SK-N-SH treated with all-trans-retinoic acid at 6 μM for 48 hours (cell line): Measurements from ENCODE around the gene AFDN.

Source experiments
- ARNTL ChIP-seq: fragments of 450-650 bp; formaldehyde crosslinking; IDR thresholded peaks from 2 replicates; pipeline ENCODE4 v1.5.0; 2020; ENCODE audit warnings: low read depth, mild to moderate bottlenecking, moderate library complexity, borderline replicate concordance
- BACH2 ChIP-seq: fragments of 250-450 bp; sonication (Bioruptor Pico); IDR thresholded peaks from 2 replicates; pipeline ENCODE4 v1.9.0; 2021; ENCODE audit warnings: mild to moderate bottlenecking, borderline replicate concordance
- ISL1 ChIP-seq: fragments of 250-450 bp; sonication (Bioruptor Pico); IDR thresholded peaks from 2 replicates; pipeline ENCODE4 v2.1.2; 2022; ENCODE audit warnings: mild to moderate bottlenecking, moderate library complexity
- RARB ChIP-seq: fragments of 250-450 bp; sonication (Bioruptor Pico); IDR thresholded peaks from 2 replicates; pipeline ENCODE4 v1.8.0; 2021; ENCODE audit warnings: mild to moderate bottlenecking, moderate library complexity
- SNAI2 ChIP-seq: fragments of 250-450 bp; sonication (Bioruptor Pico); IDR thresholded peaks from 2 replicates; pipeline ENCODE4 v1.5.0; 2020; ENCODE audit warnings: mild to moderate bottlenecking, moderate library complexity
- TOX ChIP-seq: fragments of 250-450 bp; sonication (Bioruptor Pico); IDR thresholded peaks from 2 replicates; pipeline ENCODE4 v1.8.0; 2021; ENCODE audit warnings: mild to moderate bottlenecking, moderate library complexity, borderline replicate concordance
- ZC3H10 ChIP-seq: fragments of 250-450 bp; sonication (Bioruptor Pico); IDR thresholded peaks from 2 replicates; pipeline ENCODE4 v1.5.1; 2021; ENCODE audit warnings: mild to moderate bottlenecking, moderate library complexity
- ZFP3 ChIP-seq: fragments of 250-450 bp; sonication (Bioruptor Pico); IDR thresholded peaks from 2 replicates; pipeline ENCODE4 v1.5.0; 2020; ENCODE audit warnings: mild to moderate bottlenecking, moderate library complexity
- ZFP30 ChIP-seq: fragments of 450-650 bp; formaldehyde crosslinking; IDR thresholded peaks from 2 replicates; pipeline ENCODE4 v1.5.0; 2022; ENCODE audit warnings: mild to moderate bottlenecking, moderate library complexity
- ZNF565 ChIP-seq: fragments of 450-650 bp; formaldehyde crosslinking; conservative IDR thresholded peaks from 2 replicates; pipeline ENCODE4 v1.5.0; 2020; ENCODE audit warnings: low read depth, mild to moderate bottlenecking, moderate library complexity
- ZNF70 ChIP-seq: fragments of 450-650 bp; formaldehyde crosslinking; IDR thresholded peaks from 2 replicates; pipeline ENCODE4 v1.5.0; 2020; ENCODE audit warnings: mild to moderate bottlenecking, moderate library complexity
- ZNF8 ChIP-seq: fragments of 450-650 bp; formaldehyde crosslinking; IDR thresholded peaks from 2 replicates; pipeline ENCODE4 v1.5.0; 2020; ENCODE audit warnings: mild to moderate bottlenecking, moderate library complexity
- TF ChIP-seq, protein P1 (sequence below): fragments of 250-450 bp; sonication (Bioruptor Pico); IDR thresholded peaks from 2 replicates; pipeline ENCODE4 v1.8.0; 2021; ENCODE audit warnings: low read depth, mild to moderate bottlenecking, moderate library complexity, borderline replicate concordance
- TF ChIP-seq, protein P2 (sequence below): fragments of 250-450 bp; sonication (Bioruptor Pico); IDR thresholded peaks from 2 replicates; pipeline ENCODE4 v1.5.0; 2020; ENCODE audit warnings: mild to moderate bottlenecking, moderate library complexity

DNA sequence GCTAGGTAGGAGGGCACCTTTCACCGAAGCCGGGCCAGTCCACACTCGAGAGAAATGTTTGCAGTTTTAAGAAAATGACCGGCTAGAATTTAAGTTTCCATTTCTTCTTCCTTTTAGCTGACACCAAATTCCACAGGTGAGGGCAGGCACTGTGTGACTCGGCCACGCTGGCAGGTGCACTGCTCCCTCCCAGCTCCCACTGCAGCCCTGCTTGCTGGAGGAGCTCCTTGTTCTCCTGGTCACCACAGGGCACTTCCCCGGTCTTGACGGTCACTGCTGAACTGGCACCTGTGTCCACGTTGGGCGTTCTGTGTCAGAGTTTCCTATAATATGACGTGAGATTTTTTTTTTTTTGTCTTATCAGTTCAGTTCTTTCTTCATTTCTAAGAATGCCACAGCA, 167.1 kb downstream of the AFDN start:
- TF ChIP-seq SNAI2 (CRISPR knock-in tag) (no peak), RARB (no peak), ZC3H10 (CRISPR knock-in tag) (no peak), BACH2 (CRISPR knock-in tag) (no peak), ZNF70 (CRISPR knock-in tag) (no peak), ZNF565 (no peak), TOX (CRISPR knock-in tag) (no peak), ZFP30 (CRISPR knock-in tag) (no peak), ARNTL (CRISPR knock-in tag) (no peak), ISL1 (no peak), ZNF8 (CRISPR knock-in tag) (no peak), ZFP3 (CRISPR knock-in tag) (no peak)
- TF ChIP-seq, protein P1, sequence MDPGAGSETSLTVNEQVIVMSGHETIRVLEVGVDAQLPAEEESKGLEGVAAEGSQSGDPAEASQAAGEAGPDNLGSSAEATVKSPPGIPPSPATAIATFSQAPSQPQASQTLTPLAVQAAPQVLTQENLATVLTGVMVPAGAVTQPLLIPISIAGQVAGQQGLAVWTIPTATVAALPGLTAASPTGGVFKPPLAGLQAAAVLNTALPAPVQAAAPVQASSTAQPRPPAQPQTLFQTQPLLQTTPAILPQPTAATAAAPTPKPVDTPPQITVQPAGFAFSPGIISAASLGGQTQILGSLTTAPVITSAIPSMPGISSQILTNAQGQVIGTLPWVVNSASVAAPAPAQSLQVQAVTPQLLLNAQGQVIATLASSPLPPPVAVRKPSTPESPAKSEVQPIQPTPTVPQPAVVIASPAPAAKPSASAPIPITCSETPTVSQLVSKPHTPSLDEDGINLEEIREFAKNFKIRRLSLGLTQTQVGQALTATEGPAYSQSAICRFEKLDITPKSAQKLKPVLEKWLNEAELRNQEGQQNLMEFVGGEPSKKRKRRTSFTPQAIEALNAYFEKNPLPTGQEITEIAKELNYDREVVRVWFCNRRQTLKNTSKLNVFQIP (CRISPR knock-in tag): no peak
- TF ChIP-seq, protein P2, sequence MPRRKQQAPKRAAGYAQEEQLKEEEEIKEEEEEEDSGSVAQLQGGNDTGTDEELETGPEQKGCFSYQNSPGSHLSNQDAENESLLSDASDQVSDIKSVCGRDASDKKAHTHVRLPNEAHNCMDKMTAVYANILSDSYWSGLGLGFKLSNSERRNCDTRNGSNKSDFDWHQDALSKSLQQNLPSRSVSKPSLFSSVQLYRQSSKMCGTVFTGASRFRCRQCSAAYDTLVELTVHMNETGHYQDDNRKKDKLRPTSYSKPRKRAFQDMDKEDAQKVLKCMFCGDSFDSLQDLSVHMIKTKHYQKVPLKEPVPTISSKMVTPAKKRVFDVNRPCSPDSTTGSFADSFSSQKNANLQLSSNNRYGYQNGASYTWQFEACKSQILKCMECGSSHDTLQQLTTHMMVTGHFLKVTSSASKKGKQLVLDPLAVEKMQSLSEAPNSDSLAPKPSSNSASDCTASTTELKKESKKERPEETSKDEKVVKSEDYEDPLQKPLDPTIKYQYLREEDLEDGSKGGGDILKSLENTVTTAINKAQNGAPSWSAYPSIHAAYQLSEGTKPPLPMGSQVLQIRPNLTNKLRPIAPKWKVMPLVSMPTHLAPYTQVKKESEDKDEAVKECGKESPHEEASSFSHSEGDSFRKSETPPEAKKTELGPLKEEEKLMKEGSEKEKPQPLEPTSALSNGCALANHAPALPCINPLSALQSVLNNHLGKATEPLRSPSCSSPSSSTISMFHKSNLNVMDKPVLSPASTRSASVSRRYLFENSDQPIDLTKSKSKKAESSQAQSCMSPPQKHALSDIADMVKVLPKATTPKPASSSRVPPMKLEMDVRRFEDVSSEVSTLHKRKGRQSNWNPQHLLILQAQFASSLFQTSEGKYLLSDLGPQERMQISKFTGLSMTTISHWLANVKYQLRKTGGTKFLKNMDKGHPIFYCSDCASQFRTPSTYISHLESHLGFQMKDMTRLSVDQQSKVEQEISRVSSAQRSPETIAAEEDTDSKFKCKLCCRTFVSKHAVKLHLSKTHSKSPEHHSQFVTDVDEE (CRISPR knock-in tag): no peak
